ENCODE results near the gene ADAT1. TPM values are rescaled to one million over a fixed set of nuclear protein-coding genes. Genes with fewer than 3 reads are reported as not detected.

Gene ADAT1
- total and polyA plus RNA-seq, 10 of the 15 experiments (the other 5 are each of a cell fraction or from before 2014, with no cell fraction given), result 26.2 to 77.4 (median 55.8) TPM

DNA sequence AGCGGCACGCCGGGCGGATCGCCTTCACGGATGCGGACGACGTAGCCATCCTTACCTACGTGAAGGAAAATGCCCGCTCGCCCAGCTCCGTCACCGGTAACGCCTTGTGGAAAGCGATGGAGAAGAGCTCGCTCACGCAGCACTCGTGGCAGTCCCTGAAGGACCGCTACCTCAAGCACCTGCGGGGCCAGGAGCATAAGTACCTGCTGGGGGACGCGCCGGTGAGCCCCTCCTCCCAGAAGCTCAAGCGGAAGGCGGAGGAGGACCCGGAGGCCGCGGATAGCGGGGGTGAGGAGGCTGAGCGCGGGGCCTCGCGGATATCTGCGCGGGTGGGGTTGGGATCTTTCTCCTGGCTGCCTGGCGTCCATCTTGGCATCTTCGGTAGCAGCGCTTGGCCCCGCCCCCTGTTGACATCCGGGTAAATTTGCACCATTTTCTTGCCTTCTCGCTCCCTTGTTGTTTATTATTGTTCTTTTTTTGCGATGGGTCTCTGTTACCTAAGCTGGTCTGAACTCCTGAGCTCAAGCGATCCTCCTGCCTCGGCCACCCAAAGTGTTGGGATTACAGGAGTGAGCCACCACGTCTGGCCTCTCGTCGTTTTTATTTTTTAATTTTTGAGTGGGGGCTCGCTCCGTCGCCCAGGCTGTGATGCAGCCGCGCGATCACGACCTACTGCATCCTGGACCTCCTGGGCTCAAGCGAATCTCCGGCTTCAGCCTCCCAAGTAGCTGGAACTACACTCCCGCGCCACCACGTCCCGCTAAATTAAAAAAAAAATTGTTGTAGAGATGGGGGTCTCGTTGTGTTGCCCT lies 25.4 kb upstream of the ADAT1 start (continued):
- TF ChIP-seq EZH2 (IDR thresholded peaks at IDR 0.05; ENCODE audit: borderline replicate concordance, control insufficient read depth, low read depth, low read length) (no peak), GABPA (IDR thresholded peaks at IDR 0.05; ENCODE audit: low read depth) (no peak), YY1 (IDR thresholded peaks at IDR 0.05; ENCODE audit: low read depth, low read length) (peak; percentile 95), MXI1 (IDR thresholded peaks at IDR 0.05; ENCODE audit: low read depth, low read length) (0 out of 2 replicates have a peak, but pooled peaks have one; percentile 7), IKZF1 (conservative IDR thresholded peaks at IDR 0.05) (peak; percentile 5; the same call in 1 of the 2 replicates), ZNF207 (IDR thresholded peaks at IDR 0.05; ENCODE audit: borderline replicate concordance) (no peak), YBX1 (IDR thresholded peaks at IDR 0.05) (no peak), JUND (IDR thresholded peaks at IDR 0.05; ENCODE audit: low read depth, low read length) (no peak)

DNA sequence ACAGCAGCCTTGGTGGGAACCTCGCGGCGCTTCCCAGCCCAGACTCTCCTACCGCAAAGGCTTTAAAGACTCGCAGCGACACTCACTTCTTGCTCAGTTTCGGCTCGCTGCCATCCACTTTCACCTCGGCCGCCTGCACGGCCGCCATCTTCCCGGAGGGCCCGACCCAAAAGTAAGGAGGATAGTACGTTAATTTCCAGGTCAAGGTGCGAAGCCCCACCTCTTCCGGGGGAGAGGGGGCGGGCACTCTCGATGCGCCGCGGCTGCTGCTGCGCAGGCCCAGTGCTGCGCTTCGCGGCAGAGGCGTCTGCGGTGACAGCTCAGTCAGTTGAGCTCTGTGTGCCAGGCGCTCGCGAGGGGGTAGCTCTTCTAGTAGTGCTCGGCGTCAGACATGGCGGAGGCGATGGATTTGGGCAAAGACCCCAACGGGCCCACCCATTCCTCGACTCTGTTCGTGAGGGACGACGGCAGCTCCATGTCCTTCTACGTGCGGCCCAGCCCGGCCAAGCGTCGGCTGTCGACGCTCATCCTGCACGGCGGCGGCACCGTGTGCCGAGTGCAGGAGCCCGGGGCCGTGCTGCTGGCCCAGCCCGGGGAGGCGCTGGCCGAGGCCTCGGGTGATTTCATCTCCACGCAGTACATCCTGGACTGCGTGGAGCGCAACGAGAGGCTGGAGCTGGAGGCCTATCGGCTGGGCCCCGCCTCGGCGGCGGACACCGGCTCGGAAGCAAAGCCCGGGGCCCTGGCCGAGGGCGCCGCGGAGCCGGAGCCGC lies 24.6 kb upstream of the ADAT1 start, which contains the start of the genes KARS1 and TERF2IP:
Gene KARS1 (minus strand): TSS at position 174 of the 773 bp plus-strand sequence. CDS start 26 bp downstream, at position 148.
Gene TERF2IP (plus strand): TSS at position 282 of the 773 bp plus-strand sequence. CDS start 110 bp downstream, at position 392.
- intact Hi-C loops (cut with micrococcal nuclease; ENCODE audit: unreplicated experiment), result loop anchor here (1.0 to 2.0 kb wide), 2 partner anchors 25 to 117 kb away; partner anchors contain the start of gene ADAT1
- peaks cover 25% of the 10 kb centered on the region for H3K4me1 ChIP-seq (ENCODE audit: control insufficient read depth, insufficient read depth, low read length)
- peak within 1 kb of the TSS; percentile 85 for H3K4me3 ChIP-seq
- peak within 1 kb of the TSS; percentile 75 for H3K9ac ChIP-seq (ENCODE audit: control insufficient read depth, insufficient read depth, low read length)
- peak within 1 kb of the TSS; percentile 86 for H3K27ac ChIP-seq (ENCODE audit: control insufficient read depth, insufficient read depth)
- in situ Hi-C loops (cut with MboI), result loop anchor here (5.0 kb wide), 2 partner anchors 115 to 1545 kb away; partner anchors contain the start of gene MON1B
- H4K20me1 ChIP-seq (ENCODE audit: control insufficient read depth, insufficient read depth), result peaks cover 4% of the 10 kb centered on the region; the same call in 1 of the 2 replicates
- under 1% methylated on average over 76 of the region's 76 CpGs for WGBS (ENCODE audit: insufficient coverage, insufficient replicate concordance, low lambda C conversion rate, missing lambda C conversion rate)
- no peaks in the 10 kb centered on the region; a peak in 1 of 4 replicates for H3K27me3 ChIP-seq (replicated peaks in 1 of 2; ENCODE audit: control insufficient read depth in 2 of 2, insufficient read depth in 2 of 2, low read length in 1 of 2)
- FAIRE-seq (peak; percentile 90), ATAC-seq (peak; percentile 91), DNase-seq (ENCODE audit: low read depth, low spot score) (peak; percentile 85)
- POLR2A ChIA-PET, result interaction anchor here (0.6 to 6.1 kb wide), 11 partner anchors 9 to 1045 kb away, joined by 3 to 67 read pairs (median 5); partner anchors contain the start of genes ADAT1, CFDP1, GABARAPL2 and TMEM231
- peaks cover 0 to 10% of the 10 kb centered on the region in 2 experiments; a peak in 3 of 4 replicates for H3K36me3 ChIP-seq (ENCODE audit: control insufficient read depth in 2 of 2, insufficient read depth in 2 of 2, low read length in 1 of 2)
- H3K9me3 ChIP-seq (replicated peaks; ENCODE audit: control insufficient read depth, insufficient read depth, low read length), result no peaks in the 10 kb centered on the region
- SMC1A ChIA-PET (ENCODE audit: uncharacterized antibody, unreplicated experiment), result interaction anchor here (0.5 to 8.1 kb wide), 13 partner anchors 9 to 214 kb away, joined by 3 to 69 read pairs (median 3); partner anchors contain the start of genes ADAT1, CFDP1 and TMEM231
- peak within 1 kb of the TSS; percentile 89 for H3K4me2 ChIP-seq (ENCODE audit: control insufficient read depth, insufficient read depth)
- BruUV-seq (replicated peaks), result TSS peak; percentile 58
- CTCF ChIA-PET, result interaction anchor here (0.8 to 5.6 kb wide), 8 partner anchors 13 to 214 kb away, joined by 3 to 51 read pairs (median 3); partner anchors contain the start of genes ADAT1, CFDP1, GABARAPL2 and TMEM231
- RAD21 ChIA-PET (ENCODE audit: unreplicated experiment), result interaction anchor here (0.6 to 6.0 kb wide), 12 partner anchors 26 to 948 kb away, joined by 3 to 46 read pairs (median 3); partner anchors contain the start of genes ADAT1 and GABARAPL2
- peaks cover 94% of the 10 kb centered on the region for H3K79me2 ChIP-seq (ENCODE audit: control insufficient read depth, insufficient read depth, low read length)
- peak within 1 kb of the TSS; percentile 83 for H2AFZ ChIP-seq (ENCODE audit: control insufficient read depth, low read depth, low read length)
- TF ChIP-seq SMAD1 (IDR thresholded peaks at IDR 0.05; ENCODE audit: low read depth, partially characterized antibody) (peak; percentile 51), SUPT20H (IDR thresholded peaks at IDR 0.05; ENCODE audit: borderline replicate concordance, control insufficient read depth, low read depth, low read length) (no peak), BCLAF1 (IDR thresholded peaks at IDR 0.05) (no peak)
- TF ChIP-seq, protein P1, sequence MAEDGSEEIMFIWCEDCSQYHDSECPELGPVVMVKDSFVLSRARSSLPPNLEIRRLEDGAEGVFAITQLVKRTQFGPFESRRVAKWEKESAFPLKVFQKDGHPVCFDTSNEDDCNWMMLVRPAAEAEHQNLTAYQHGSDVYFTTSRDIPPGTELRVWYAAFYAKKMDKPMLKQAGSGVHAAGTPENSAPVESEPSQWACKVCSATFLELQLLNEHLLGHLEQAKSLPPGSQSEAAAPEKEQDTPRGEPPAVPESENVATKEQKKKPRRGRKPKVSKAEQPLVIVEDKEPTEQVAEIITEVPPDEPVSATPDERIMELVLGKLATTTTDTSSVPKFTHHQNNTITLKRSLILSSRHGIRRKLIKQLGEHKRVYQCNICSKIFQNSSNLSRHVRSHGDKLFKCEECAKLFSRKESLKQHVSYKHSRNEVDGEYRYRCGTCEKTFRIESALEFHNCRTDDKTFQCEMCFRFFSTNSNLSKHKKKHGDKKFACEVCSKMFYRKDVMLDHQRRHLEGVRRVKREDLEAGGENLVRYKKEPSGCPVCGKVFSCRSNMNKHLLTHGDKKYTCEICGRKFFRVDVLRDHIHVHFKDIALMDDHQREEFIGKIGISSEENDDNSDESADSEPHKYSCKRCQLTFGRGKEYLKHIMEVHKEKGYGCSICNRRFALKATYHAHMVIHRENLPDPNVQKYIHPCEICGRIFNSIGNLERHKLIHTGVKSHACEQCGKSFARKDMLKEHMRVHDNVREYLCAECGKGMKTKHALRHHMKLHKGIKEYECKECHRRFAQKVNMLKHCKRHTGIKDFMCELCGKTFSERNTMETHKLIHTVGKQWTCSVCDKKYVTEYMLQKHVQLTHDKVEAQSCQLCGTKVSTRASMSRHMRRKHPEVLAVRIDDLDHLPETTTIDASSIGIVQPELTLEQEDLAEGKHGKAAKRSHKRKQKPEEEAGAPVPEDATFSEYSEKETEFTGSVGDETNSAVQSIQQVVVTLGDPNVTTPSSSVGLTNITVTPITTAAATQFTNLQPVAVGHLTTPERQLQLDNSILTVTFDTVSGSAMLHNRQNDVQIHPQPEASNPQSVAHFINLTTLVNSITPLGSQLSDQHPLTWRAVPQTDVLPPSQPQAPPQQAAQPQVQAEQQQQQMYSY (CRISPR knock-in tag; IDR thresholded peaks at IDR 0.05), result no peak

Measured in GM12878 (cell line).